GM10248 (cell line): ENCODE measurements around the gene KIF13A.
"Not testable (repeated sequence)": the region's sequence is repeated elsewhere in the genome, so short reads cannot be mapped to it uniquely, and the experiment has no call there.

Experiments
- CTCF ChIA-PET: fragments of 300-600 bp; sonication (Branson Sonifier 250); formaldehyde crosslinking; extraction: SDS; loops from one replicate; lab custom pipeline; 2021; ENCODE audit warnings: antibody characterized with exemption; lab: Yijun Ruan, JAX
- POLR2A ChIA-PET: fragments of 350-650 bp; sonication (Branson Sonifier 250); formaldehyde crosslinking; extraction: SDS; loops from one replicate; lab custom pipeline; 2020; ENCODE audit warnings: antibody characterized with exemption; lab: Yijun Ruan, JAX
- DNase-seq: peaks from one replicate; pipeline ENCODE4 v3.0.0; 2012; ENCODE audit errors: extremely low spot score
- TF ChIP-seq, protein P1 (sequence below): IDR thresholded peaks from 2 replicates; pipeline ENCODE4 v1.5.1; 2012; ENCODE audit warnings: mild to moderate bottlenecking, low read depth; ENCODE audit errors: extremely low read depth, missing control alignments, control extremely low read depth

The KIF13A gene

DNA sequence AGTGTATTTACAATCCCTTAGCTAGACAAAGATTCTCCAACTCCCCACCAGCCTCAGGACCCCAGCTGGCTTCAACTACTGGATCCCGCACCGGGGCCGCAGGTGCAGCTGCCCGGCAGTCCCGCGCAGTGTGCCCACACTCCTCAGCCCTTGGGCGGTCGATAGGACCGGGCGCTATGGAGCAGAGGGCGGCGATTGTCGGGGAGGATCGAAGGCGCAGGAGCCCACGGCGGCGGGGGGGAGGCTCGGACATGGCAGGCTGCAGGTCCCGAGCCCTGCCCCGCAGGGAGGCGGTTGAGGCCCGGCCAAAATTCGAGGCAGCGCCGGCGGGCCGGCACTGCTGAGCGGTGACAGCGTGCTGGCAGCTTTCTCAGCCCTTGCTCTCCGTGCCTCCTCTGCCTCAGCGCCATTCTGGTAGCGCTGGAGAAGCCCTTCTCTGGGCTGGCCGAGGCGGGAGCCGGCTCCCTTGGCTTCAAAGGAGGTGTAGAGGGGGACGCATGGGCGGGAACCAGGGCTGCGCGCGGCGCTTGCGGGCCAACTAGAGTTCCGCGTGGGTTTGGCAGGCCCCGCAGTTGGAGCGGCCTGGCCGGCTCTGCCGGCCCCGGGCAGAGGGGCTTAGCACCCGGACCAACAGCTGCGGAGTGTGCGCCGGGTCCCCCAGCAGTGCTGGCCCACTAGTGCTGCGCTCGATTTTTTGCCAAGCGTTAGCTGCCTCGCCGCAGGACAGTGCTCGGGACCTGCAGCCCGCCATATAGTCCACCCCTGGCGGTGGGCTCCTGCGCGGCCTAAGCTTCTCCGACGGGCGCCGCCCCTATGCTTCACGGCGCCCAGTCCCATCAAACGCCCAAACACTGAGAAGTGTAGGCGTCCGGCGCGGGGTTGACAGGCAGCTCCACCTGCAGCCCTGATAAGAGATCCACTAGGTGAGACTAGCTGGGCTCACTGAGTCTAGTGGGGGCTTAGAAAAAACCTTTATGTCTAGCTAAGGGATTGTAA is 32.4 kb upstream of the KIF13A start:
- ChIA-PET POLR2A (no interaction called here), CTCF (no interaction called here)
- TF ChIP-seq, protein P1, sequence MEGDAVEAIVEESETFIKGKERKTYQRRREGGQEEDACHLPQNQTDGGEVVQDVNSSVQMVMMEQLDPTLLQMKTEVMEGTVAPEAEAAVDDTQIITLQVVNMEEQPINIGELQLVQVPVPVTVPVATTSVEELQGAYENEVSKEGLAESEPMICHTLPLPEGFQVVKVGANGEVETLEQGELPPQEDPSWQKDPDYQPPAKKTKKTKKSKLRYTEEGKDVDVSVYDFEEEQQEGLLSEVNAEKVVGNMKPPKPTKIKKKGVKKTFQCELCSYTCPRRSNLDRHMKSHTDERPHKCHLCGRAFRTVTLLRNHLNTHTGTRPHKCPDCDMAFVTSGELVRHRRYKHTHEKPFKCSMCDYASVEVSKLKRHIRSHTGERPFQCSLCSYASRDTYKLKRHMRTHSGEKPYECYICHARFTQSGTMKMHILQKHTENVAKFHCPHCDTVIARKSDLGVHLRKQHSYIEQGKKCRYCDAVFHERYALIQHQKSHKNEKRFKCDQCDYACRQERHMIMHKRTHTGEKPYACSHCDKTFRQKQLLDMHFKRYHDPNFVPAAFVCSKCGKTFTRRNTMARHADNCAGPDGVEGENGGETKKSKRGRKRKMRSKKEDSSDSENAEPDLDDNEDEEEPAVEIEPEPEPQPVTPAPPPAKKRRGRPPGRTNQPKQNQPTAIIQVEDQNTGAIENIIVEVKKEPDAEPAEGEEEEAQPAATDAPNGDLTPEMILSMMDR, result no peak

DNA sequence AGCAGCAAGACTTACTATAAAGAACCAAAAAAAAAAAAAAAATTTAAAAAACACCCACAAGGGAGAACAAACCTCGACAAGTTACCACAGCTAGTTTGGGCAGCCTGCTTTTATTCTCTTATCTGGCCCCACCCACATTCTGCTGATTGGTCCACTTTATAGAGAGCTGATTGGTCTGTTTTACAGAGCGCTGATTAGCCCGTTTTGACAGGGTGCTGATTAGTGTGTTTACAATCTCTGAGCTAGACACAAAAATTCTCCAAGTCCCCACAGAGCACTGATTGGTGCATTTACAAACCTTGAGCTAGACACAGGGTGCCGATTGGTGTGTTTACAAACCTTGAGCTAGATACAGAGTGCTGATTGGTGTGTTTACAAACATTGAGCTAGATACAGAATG is 31.7 kb upstream of the KIF13A start:
- POLR2A ChIA-PET, CTCF ChIA-PET, DNase-seq: not testable (repeated sequence)

More for the DNA sequence above, 32.4 kb upstream of the KIF13A start:
- DNase-seq, result no peak

DNA sequence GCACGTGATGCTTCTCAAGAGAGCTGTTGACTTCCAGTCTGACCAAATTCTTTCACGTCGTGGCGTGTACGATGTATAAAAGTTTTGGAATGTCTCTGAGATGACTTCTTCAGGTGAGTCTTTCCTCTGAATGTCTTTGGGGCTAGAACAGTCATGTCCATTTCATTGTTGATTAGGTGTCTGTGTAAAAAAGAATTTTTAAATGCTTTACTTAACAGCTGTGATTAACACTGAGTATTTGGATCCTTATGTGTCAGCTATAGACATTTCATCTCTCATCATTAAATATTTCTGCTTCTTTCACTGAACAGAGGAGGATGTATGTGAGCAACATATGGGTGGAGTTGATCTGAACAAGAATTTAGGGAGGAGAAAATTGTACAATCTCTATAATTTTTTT is 29.3 kb upstream of the KIF13A start:
- POLR2A ChIA-PET, result no interaction called here
- CTCF ChIA-PET, result no interaction called here
- no peak for DNase-seq
- TF ChIP-seq, protein P1, result no peak

DNA sequence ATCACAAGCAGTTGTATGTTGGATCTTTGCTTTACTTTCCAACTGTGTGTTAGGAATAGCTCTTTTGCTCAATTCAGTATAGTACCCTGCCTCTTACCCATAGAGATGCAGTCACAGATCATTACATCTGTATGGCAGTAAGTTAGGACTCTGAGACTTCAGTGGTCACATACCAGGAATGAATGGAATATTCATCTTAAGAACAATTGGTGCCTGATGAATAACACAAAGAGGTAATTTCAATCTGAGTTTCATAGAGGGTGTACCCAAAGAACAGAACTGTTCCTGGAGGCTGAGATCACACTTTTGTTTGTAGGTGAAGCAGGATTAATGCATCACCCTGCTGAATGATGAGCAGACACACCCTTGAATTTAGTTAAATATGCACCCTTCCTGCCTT is 28.7 kb upstream of the KIF13A start:
- DNase-seq, result no peak

DNA sequence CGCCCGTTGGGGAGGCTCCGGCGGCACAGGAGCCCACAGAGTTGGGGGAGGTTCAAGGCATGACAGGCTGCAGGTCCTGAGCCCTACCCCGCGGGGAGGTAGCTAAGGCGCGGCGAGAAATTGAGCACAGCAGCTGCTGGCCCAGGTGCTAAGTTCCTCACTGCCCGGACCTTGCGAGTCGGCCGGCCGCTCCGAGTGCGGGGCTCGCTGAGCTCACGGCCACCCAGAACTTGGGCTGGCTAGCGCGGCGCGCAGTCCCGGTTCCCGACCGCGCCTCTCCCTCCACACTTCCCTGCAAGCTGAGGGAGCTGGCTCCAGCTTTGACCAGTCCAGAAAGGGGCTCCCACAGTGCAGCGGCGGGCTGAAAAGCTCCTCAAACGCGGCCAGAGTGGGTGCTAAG is 23.9 kb upstream of the KIF13A start:
- ChIA-PET CTCF (interaction anchor here (2.2 kb wide), 1 partner anchor 12 kb away, joined by 4 read pairs; no protein-coding TSS in a partner anchor), POLR2A (no interaction called here)
- no peak for DNase-seq
- TF ChIP-seq, protein P1, result no peak

More for the DNA sequence above, 28.7 kb upstream of the KIF13A start:
- CTCF ChIA-PET, result no interaction called here
- TF ChIP-seq, protein P1, result no peak
- POLR2A ChIA-PET, result no interaction called here

DNA sequence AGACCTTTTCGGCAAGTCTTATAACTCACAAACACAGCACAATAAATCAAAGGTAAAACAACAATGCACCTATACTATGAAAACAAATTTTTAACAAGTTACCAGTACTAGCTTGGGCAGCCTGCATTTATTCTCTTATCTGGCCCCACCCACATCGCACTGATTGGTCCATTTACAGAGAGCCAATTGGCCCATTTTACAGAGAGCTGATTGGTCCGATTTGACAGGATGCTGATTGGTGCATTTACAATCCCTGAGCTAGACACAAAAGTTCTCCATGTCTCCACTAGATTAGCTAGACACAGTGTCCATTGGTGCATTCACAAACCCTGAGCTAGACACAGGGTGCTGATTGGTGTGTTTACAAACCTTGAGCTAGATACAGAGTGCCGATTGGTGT is 23.1 kb upstream of the KIF13A start:
- DNase-seq, POLR2A ChIA-PET: not testable (repeated sequence)
- CTCF ChIA-PET, result interaction anchor here (2.2 kb wide), 1 partner anchor 11 kb away, joined by 4 read pairs; no protein-coding TSS in a partner anchor

DNA sequence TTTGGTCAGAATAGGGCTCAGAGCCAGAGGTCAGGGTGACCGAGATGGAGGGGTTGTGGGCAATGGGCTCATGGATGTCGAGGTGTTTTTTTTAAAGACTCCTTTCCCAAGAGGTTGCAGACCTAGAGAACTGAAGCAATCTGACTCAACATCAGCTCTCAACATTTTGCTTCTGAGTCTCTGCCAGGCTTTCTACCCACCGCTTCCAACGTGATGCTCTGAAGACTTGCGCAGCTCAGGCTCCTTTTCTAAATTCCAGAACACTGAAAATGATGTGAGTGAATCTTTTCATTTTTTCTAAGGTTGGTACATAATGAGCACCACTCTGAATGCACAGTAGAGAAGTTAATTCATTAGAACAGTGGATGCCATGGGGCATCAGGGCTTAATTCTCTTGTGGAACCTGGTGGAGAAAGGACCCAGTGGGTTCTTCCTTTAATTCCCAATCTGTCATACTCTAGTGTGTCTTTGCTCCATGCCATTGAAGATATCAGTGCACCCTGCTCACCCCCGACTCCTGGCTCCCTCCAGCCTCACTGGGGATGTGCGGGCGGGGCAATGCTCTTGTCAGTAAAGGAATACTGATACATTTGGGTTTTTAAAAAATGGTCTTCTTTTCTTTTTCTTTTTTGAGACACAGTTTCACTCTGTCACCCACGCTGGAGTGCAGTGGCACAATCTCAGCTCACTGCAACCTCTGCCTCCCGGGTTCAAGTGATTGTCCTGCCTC is 17.0 kb upstream of the KIF13A start:
- DNase-seq, result no peak
- POLR2A ChIA-PET, result no interaction called here
- TF ChIP-seq, protein P1, result no peak
- CTCF ChIA-PET, result no interaction called here
